ENCODE results near the gene SPTSSB. TPM values are rescaled to one million over a fixed set of nuclear protein-coding genes. Genes with fewer than 3 reads are reported as not detected.

Gene SPTSSB
- total RNA-seq, 2 donors from 2014 or later: 0.98 to 1.1 TPM

GRCh38 chr3:161348796-161349400 is 22.4 kb downstream of the SPTSSB start:
- DNase-seq (no peak), ATAC-seq (no peak)
- intact Hi-C loops (cut with DNase I, micrococcal nuclease): no loop called here

GRCh38 chr3:161347726-161348125 is 23.6 kb downstream of the SPTSSB start:
- no peak for ATAC-seq
- no peak for DNase-seq
- intact Hi-C loops (cut with DNase I, micrococcal nuclease): no loop called here

GRCh38 chr3:161345023-161345422 is 26.3 kb downstream of the SPTSSB start:
- ATAC-seq (no peak), DNase-seq (no peak)
- intact Hi-C loops (cut with DNase I, micrococcal nuclease): no loop called here

DNA sequence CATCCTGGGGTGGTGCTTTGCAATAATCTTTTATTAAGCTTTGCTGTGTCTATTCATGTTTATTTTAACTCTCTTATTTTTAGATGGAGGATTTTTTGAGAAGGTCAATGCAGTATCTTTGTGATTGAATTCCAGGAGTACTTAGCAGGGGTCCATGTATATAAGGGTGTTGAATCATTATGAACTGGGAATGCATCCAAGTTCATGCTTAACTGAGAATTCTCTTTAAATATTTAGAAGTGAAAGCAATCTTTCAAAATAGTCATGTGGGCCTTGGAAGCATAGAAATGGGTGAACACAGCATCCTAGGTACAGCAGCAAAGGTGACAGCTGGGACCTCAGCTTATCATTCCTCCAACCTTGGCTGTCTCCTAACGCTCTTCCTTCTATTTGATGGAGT is 27.3 kb downstream of the SPTSSB start:
- intact Hi-C loops (cut with DNase I, micrococcal nuclease): no loop called here

GRCh38 chr3:161343540-161343939 is 27.8 kb downstream of the SPTSSB start:
- intact Hi-C loops (cut with DNase I, micrococcal nuclease): no loop called here
- ATAC-seq: no peak

More for the DNA sequence above, 27.3 kb downstream of the SPTSSB start:
- ATAC-seq (no peak), DNase-seq (no peak)

DNA sequence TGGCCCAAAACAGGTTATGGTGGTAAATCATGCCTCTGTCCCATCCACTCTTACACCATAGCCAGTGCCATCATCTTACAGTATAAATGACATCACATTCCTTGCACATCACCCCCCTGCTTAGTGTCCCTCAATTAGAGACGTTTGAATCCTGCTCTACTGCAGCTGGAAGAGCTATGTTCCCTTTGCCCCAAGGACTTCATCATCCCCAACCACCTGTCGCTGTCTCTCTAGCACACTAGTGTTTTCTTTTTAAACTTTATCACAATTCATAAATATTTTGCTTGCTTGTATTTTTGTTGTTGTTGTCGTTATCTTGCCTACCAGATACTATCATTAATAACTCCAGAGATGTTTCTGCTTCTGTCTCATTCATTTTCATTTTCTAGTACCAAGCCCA is 28.7 kb downstream of the SPTSSB start:
- ATAC-seq: no peak
- intact Hi-C loops (cut with DNase I, micrococcal nuclease): no loop called here
- no peak for DNase-seq

More at GRCh38 chr3:161343540-161343939, 27.8 kb downstream of the SPTSSB start:
- DNase-seq: no peak

DNA sequence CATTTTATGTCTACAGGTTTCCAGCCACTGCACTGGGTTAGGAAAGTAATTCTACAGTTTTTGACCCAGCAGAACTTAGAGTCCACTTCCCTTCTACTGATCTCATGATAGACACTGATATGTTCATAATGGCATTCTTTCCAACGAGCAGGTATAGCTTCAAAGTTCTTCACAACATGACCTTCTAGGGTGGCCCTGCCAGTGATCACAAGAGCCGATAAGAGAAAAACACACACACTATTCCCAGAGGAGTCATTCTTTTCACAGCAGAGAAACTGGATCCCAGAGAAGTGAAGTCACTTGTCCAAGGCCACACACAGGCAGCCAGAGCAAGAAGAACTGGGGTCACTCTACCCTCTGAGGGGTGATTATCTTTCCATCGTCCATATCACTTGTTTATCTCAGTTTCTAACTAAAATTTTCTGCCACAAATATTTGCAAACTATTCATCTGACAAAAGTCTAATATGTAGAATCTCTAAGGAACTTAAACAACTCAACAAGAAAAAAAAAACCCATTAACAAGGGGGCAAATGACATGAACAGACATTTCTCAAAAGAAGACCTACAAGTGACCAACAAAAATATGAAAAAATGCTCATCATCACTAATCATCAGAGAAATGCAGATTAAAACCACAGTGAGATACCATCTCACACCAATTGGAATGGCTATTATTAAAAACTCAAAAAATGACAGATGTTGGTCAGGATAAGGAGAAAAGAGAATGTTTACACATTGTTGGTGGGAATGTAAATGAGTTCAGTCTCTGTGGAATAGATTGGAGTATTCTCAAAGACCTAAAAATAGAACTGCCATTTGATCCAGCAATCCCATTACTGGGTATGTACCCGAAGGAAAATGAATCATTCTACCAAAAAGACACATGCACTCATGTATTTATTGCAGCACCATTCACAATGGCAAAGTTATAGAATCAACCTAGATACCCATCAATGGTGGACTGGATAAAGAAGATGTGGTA is 31.5 kb downstream of the SPTSSB start:
- DNase-seq: no peak
- no peak for ATAC-seq
- intact Hi-C loops (cut with DNase I, micrococcal nuclease): no loop called here

DNA sequence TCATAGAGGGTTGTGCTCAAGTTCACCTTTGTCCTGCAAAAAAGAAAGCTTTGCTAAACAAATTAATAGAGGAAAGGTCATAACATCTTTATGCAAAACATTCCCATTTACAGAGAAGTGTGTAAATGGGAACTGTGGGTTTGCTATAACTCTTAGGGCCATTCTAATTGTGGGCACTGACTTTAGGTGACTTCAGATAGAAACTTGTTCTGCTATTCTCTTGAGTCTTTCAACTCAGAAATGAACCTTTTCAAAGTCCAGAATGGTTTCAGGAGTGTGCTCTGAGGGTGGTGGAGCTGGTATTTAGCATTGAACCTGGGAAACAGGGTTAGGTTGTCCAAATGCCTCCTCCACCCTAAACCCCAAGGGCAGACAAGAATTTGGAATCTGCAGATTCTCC is 34.0 kb downstream of the SPTSSB start:
- intact Hi-C loops (cut with DNase I, micrococcal nuclease): no loop called here
- ATAC-seq: no peak
- no peak for DNase-seq

GRCh38 chr3:161336661-161337060 is 34.7 kb downstream of the SPTSSB start:
- ATAC-seq (no peak), DNase-seq (no peak)
- intact Hi-C loops (cut with DNase I, micrococcal nuclease): no loop called here

- DNase-seq (no peak), ATAC-seq (no peak)
- intact Hi-C loops (cut with DNase I, micrococcal nuclease): no loop called here
Observed at GRCh38 chr3:161333696-161334095, 37.6 kb downstream of the SPTSSB start.

DNA sequence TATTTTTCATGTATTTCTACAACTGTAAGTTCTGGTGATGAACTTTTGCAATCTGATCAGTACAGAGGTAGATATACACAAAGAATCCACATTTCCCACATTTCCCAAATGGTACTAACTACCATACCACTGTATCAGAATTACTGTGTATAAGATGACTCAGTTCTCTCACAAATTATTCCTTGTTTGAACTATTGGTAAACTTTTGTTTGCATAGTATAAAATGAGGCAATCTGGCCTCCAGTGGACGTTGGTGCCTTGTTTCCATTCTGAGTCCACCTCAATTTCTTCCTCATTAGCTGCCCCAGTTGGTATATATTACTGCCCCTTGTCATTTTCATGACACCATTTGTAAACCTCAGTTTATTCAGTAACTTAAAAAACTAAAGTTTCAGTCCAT is 38.5 kb downstream of the SPTSSB start:
- DNase-seq (no peak), ATAC-seq (no peak)
- intact Hi-C loops (cut with DNase I, micrococcal nuclease): no loop called here

DNA sequence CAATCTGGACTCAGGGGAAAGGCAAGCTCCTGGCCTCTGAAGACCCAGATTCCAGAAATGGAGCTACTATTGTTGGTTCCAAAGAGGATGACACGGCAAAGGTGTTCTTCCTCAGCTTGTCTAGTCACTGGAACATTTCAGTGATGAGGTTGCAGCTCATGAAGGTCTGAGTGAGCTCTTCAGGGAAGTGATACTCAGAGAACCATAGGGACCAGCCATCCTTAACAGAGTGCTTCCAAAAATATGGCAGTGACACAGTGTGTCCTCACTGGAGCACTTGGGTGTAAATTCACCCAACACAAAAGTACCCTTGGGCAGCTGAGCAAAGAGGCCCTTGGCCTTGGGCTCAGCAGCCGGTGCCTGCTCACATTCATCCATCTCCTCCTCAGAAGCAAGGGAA is 46.3 kb downstream of the SPTSSB start:
- no peak for DNase-seq
- intact Hi-C loops (cut with DNase I, micrococcal nuclease): no loop called here
- ATAC-seq: no peak

GRCh38 chr3:161323926-161324621 is 47.2 kb downstream of the SPTSSB start:
- DNase-seq (no peak), ATAC-seq (no peak)
- intact Hi-C loops (cut with DNase I, micrococcal nuclease): no loop called here

DNA sequence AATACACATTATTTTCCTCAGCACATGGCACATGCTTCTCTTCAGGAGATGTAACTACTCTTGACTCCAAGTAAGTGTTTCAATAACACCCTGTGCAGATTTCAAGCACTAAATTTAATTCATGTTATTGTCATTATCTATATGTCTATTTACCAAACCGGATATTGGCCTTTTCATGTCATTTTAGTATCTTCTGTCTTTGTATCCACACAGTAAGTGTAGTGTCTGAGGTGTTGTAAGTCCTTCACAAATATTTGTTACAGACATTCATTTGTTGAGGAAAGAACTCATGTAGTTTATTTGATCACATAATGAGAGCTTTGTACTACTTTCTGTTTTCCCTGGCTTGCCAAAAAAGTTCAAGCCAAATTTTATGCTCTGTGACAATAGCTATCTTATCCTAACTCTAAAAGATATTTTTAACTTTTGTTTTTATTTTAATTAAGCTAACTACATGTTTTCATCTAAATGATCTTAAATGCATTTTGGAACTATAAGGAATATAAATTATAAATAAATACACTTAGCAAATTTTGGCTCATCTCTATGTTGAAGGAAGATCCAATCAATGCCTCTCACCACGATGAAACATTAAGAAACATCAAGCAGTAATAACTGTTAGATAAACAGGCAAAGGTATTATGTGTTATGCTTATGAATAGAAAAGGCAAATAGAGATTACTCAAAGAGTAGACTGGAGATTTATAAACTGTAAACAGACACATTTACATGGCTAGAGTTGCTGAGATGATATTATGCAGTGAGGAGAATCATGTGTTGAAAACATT is 48.3 kb downstream of the SPTSSB start:
- intact Hi-C loops (cut with DNase I, micrococcal nuclease): no loop called here
- DNase-seq (no peak), ATAC-seq (no peak)

DNA sequence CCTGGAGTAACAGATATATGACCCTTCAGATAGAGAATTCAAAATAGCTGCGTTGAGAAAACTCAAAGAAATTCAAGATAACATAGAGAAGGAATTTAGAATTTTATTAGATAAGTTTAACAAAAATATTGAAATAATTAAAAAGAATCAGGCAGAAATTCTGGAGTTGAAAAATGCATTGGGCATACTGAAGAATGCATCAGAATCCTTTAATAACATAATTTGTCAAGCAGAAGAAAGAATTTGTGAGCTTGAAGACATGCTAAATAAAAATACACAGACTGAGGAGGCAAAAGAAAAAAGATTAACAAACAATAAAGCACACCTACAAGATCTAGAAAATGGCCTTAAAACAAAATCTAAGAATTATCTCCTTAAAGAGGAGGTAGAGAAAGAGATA is 50.5 kb downstream of the SPTSSB start:
- DNase-seq: no peak
- intact Hi-C loops (cut with DNase I, micrococcal nuclease): no loop called here

DNA sequence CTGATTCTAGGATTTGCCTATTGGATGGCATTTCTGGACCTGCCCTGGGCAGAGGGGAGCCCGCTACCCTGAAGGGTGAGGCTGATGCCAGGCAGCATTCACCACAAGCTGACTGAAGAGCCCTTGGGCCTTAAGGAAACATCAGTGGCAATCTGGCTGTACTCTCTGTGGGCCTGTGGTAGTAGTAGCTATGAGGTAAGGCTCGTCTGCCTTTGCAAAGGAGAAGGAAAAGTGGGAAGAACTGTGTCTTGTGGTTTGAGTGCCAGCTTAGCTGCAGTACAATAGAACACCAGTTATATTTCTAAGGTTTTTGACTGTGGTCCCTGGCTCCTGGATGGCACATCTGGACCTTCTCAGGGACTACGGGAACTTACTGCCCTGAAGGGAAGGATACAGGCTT is 51.5 kb downstream of the SPTSSB start:
- DNase-seq (no peak), ATAC-seq (no peak)
- intact Hi-C loops (cut with DNase I, micrococcal nuclease): no loop called here

More for the DNA sequence above, 50.5 kb downstream of the SPTSSB start:
- no peak for ATAC-seq

DNA sequence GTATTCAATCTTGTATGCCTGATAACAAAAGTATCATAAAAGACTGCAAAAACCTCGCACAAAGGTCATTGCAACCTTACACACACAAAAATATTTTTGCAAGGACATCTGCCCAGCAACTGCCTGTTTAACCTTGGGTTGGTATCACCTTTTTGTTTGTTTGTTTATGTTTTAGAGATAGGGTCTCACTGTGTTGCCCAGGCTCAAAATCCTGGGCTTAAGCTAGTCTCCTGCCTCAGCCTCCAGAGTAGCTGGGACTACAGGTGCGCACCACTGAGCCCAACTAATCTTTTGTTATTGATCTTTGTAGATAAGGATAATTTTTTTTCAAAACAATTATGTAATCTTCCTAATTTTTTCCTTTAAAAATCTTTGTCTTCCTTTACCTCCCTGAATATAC is 54.2 kb downstream of the SPTSSB start:
- intact Hi-C loops (cut with DNase I, micrococcal nuclease): no loop called here
- ATAC-seq (no peak), DNase-seq (no peak)

GRCh38 chr3:161316006-161316689 is 55.2 kb downstream of the SPTSSB start:
- intact Hi-C loops (cut with DNase I, micrococcal nuclease): no loop called here
- DNase-seq: peak; percentile 29 to 39
- peak; percentile 88 for ATAC-seq
